Esophagus (tissue), 2 donors: Measurements from ENCODE around the gene GRPEL2. TPM values are rescaled to one million over a fixed set of nuclear protein-coding genes. Genes with fewer than 3 reads are reported as not detected.

Experiments
- H3K27ac ChIP-seq, 2 donors: one replicate each; pipeline ENCODE4 v1.5.1; 2013; ENCODE audit warnings: low read depth in 2 of 2, mild to moderate bottlenecking in 2 of 2, inconsistent platforms in 1 of 2, low read length in 1 of 2, moderate library complexity in 1 of 2
- H3K27me3 ChIP-seq, 2 donors: one replicate each; pipeline ENCODE4 v1.6.1; 2013; ENCODE audit warnings: low read length in 2 of 2, control low read depth in 1 of 2, mild to moderate bottlenecking in 1 of 2; ENCODE audit not compliant: insufficient read depth in 2 of 2, control insufficient read depth in 1 of 2
- H3K36me3 ChIP-seq, 2 donors: one replicate each; pipeline ENCODE4 v1.6.1; 2013; ENCODE audit warnings: low read length in 1 of 2; ENCODE audit not compliant: control insufficient read depth in 2 of 2, insufficient read depth in 2 of 2
- H3K4me1 ChIP-seq, 2 donors: one replicate each; pipeline ENCODE4 v1.6.1; 2013; ENCODE audit warnings: low read length in 1 of 2; ENCODE audit not compliant: control insufficient read depth in 2 of 2, insufficient read depth in 2 of 2
- H3K4me3 ChIP-seq, 2 donors: one replicate each; pipeline ENCODE4 v1.5.1; 2013; ENCODE audit warnings: low read length in 2 of 2, mild to moderate bottlenecking in 2 of 2, low read depth in 1 of 2, moderate library complexity in 1 of 2
- H3K9me3 ChIP-seq, 2 donors: one replicate each; pipeline ENCODE4 v1.6.1; 2013; ENCODE audit warnings: mild to moderate bottlenecking in 2 of 2, low read depth in 1 of 2, low read length in 1 of 2, moderate library complexity in 1 of 2; ENCODE audit not compliant: control insufficient read depth in 2 of 2, insufficient read depth in 1 of 2
- WGBS, 2 donors: extraction: QIAGEN DNeasy Blood & Tissue Kit; methylation state at CpG; one replicate each; pipeline ENCODE4 v1.1.7; 2013; 5-methylcytosine and 5-hydroxymethylcytosine counted together
- polyA plus RNA-seq, 2 donors: library from polyadenylated mRNA; stranded (reverse); fragments of 200-250 nt; gene quantifications; one replicate each; pipeline ENCODE4 v1.2.3, GENCODE V29; 2013
- donor health status: healthy with polysubstance abuse.
- donor health status: Bipolar disorder and iron deficiency.

GRPEL2 gene
- polyA plus RNA-seq, 2 donors: 18.5 to 78.7 TPM

- no peaks in the 10 kb centered on the region for H3K27me3 ChIP-seq
- no peak overlapping the region for H3K27ac ChIP-seq
- H3K9me3 ChIP-seq: no peaks in the 10 kb centered on the region
- no peak overlapping the region for H3K4me3 ChIP-seq
- no peaks in the 10 kb centered on the region for H3K36me3 ChIP-seq
- H3K4me1 ChIP-seq: peaks cover 0 to 4% of the 10 kb centered on the region in 2 donors
- 63 to 77% methylated on average over 3 of the region's 3 CpGs for WGBS, 2 donors
These were observed 18.7 kb upstream of the GRPEL2 start for GRCh38 chr5:149326611-149327010.

- H3K27me3 ChIP-seq: no peaks in the 10 kb centered on the region
- whole genome bisulfite sequencing, 2 donors: 88 to 93% methylated on average over 5 of the region's 5 CpGs
These were observed 17.1 kb upstream of the GRPEL2 start for GRCh38 chr5:149328177-149328576.

GRCh38 chr5:149333711-149334443, 11.4 kb upstream of the GRPEL2 start:
- no peak overlapping the region for H3K4me3 ChIP-seq
- peaks cover 0 to 2% of the 10 kb centered on the region in 2 donors for H3K4me1 ChIP-seq
- no peaks in the 10 kb centered on the region for H3K27me3 ChIP-seq
- no peaks in the 10 kb centered on the region for H3K9me3 ChIP-seq
- H3K27ac ChIP-seq: peak overlapping the region; percentile 76 to 84
- 68 to 72% methylated on average over 2 of the region's 2 CpGs for WGBS, 2 donors
- no peaks in the 10 kb centered on the region for H3K36me3 ChIP-seq

More at GRCh38 chr5:149328177-149328576, 17.1 kb upstream of the GRPEL2 start:
- Histone ChIP-seq H3K9me3 (no peaks in the 10 kb centered on the region), H3K27ac (no peak overlapping the region), H3K4me3 (no peak overlapping the region), H3K4me1 (peaks cover 0 to 4% of the 10 kb centered on the region in 2 donors), H3K36me3 (no peaks in the 10 kb centered on the region)

- no peaks in the 10 kb centered on the region for H3K36me3 ChIP-seq
- no peak overlapping the region for H3K4me3 ChIP-seq
- 85 to 93% methylated on average over 4 of the region's 4 CpGs for WGBS, 2 donors
- no peaks in the 10 kb centered on the region for H3K27me3 ChIP-seq
- peaks cover 0 to 2% of the 10 kb centered on the region in 2 donors for H3K4me1 ChIP-seq
- no peaks in the 10 kb centered on the region for H3K9me3 ChIP-seq
- no peak overlapping the region for H3K27ac ChIP-seq
These were observed 7.6 kb upstream of the GRPEL2 start for GRCh38 chr5:149337736-149338135.

GRCh38 chr5:149338364-149338763, 6.9 kb upstream of the GRPEL2 start:
- Histone ChIP-seq H3K4me1 (peaks cover 0 to 2% of the 10 kb centered on the region in 2 donors), H3K4me3 (no peak overlapping the region), H3K27ac (no peak overlapping the region), H3K36me3 (no peaks in the 10 kb centered on the region), H3K27me3 (no peaks in the 10 kb centered on the region), H3K9me3 (no peaks in the 10 kb centered on the region)
- 41 to 72% methylated on average over 1 of the region's 1 CpG for WGBS, 2 donors

GRCh38 chr5:149340920-149341319, 4.4 kb upstream of the GRPEL2 start:
- no peak overlapping the region for H3K27ac ChIP-seq
- H3K36me3 ChIP-seq: no peaks in the 10 kb centered on the region
- peaks cover 0 to 2% of the 10 kb centered on the region in 2 donors for H3K4me1 ChIP-seq
- 63 to 85% methylated on average over 1 of the region's 1 CpG for WGBS, 2 donors
- H3K27me3 ChIP-seq: no peaks in the 10 kb centered on the region
- no peaks in the 10 kb centered on the region for H3K9me3 ChIP-seq
- H3K4me3 ChIP-seq: no peak overlapping the region

GRCh38 chr5:149341876-149342275, 3.4 kb upstream of the GRPEL2 start:
- no peak overlapping the region for H3K4me3 ChIP-seq
- H3K9me3 ChIP-seq: no peaks in the 10 kb centered on the region
- no peak overlapping the region for H3K27ac ChIP-seq
- H3K4me1 ChIP-seq: peaks cover 0 to 2% of the 10 kb centered on the region in 2 donors
- H3K27me3 ChIP-seq: no peaks in the 10 kb centered on the region
- H3K36me3 ChIP-seq: no peaks in the 10 kb centered on the region

GRCh38 chr5:149344151-149344550, 1.1 kb upstream of the GRPEL2 start:
- Histone ChIP-seq H3K4me3 (no peak overlapping the region), H3K27ac (no peak overlapping the region)
- 72 to 78% methylated on average over 2 of the region's 2 CpGs for WGBS, 2 donors

GRCh38 chr5:149345892-149346222, 558 bp downstream of the GRPEL2 start:
- WGBS, 2 donors: 1 to 2% methylated on average over 11 of the region's 11 CpGs
- Histone ChIP-seq H3K9me3 (no peaks in the 10 kb centered on the region), H3K36me3 (peaks cover 0 to 8% of the 10 kb centered on the region in 2 donors), H3K4me3 (peak overlapping the region; percentile 77 to 91), H3K27me3 (no peaks in the 10 kb centered on the region), H3K27ac (peak overlapping the region; percentile 77 to 92), H3K4me1 (no peaks in the 10 kb centered on the region)

More at GRCh38 chr5:149344151-149344550, 1.1 kb upstream of the GRPEL2 start:
- Histone ChIP-seq H3K36me3 (peaks cover 0 to 2% of the 10 kb centered on the region in 2 donors), H3K4me1 (no peaks in the 10 kb centered on the region), H3K27me3 (no peaks in the 10 kb centered on the region), H3K9me3 (no peaks in the 10 kb centered on the region)

GRCh38 chr5:149348518-149348917, 3.2 kb downstream of the GRPEL2 start:
- peaks cover 2 to 10% of the 10 kb centered on the region in 2 donors for H3K36me3 ChIP-seq
- H3K27ac ChIP-seq: peak overlapping the region in 1 of 2 donors; percentile 13
- no peaks in the 10 kb centered on the region for H3K4me1 ChIP-seq
- no peaks in the 10 kb centered on the region for H3K9me3 ChIP-seq
- H3K4me3 ChIP-seq: no peak overlapping the region
- H3K27me3 ChIP-seq: no peaks in the 10 kb centered on the region
- 70 to 82% methylated on average over 1 of the region's 1 CpG for WGBS, 2 donors
